K562 (cell line): ENCODE data around the gene MBOAT7. TPM values are rescaled to one million over a fixed set of nuclear protein-coding genes. Genes with fewer than 3 reads are reported as not detected.

Source experiments
- AFF4 ChIP-seq: sonication (generic); formaldehyde crosslinking; IDR thresholded peaks from 2 replicates; pipeline ENCODE4 v1.8.0; 2023; ENCODE audit warnings: mild to moderate bottlenecking, missing genetic modification reagents
- CHCHD3 ChIP-seq: fragments of 250-450 bp; sonication (Bioruptor Pico); IDR thresholded peaks from 2 replicates; pipeline ENCODE4 v2.1.2; 2022; ENCODE audit warnings: mild to moderate bottlenecking
- CREM ChIP-seq: IDR thresholded peaks from 2 replicates; pipeline ENCODE4 v1.6.1; 2014; ENCODE audit warnings: antibody characterized with exemption, low read depth
- FOXA1 ChIP-seq: fragments of 450-650 bp; IDR thresholded peaks from 2 replicates; pipeline ENCODE4 v1.6.1; 2016; ENCODE audit warnings: mild to moderate bottlenecking, borderline replicate concordance
- MAZ ChIP-seq, 2 experiments: fragments of 450-650 bp in 1 of 2; sonication (generic) in 1 of 2; formaldehyde crosslinking; IDR thresholded peaks in 1 of 2; conservative IDR thresholded peaks in 1 of 2; 2 replicates each; pipeline versions ENCODE4 v1.4.0 to v1.5.0; 2020; ENCODE audit warnings: mild to moderate bottlenecking in 1 of 2, missing genetic modification reagents in 1 of 2
- NCOA4 ChIP-seq: fragments of 450-650 bp; IDR thresholded peaks from 2 replicates; pipeline ENCODE4 v1.6.1; 2018; ENCODE audit warnings: mild to moderate bottlenecking; ENCODE audit not compliant: partially characterized antibody
- NR2F6 ChIP-seq: fragments of 450-650 bp; formaldehyde crosslinking; IDR thresholded peaks from 2 replicates; pipeline ENCODE4 v1.4.0; 2020; ENCODE audit warnings: mild to moderate bottlenecking
- NUFIP1 ChIP-seq: fragments of 450-650 bp; IDR thresholded peaks from 2 replicates; pipeline ENCODE4 v1.6.1; 2018; ENCODE audit not compliant: partially characterized antibody
- RBM25 ChIP-seq: fragments of 200-400 bp; formaldehyde crosslinking; IDR thresholded peaks from 2 replicates; pipeline ENCODE4 v1.6.1; 2018; ENCODE audit warnings: low read length, low read depth, moderate library complexity; ENCODE audit not compliant: severe bottlenecking
- SIN3B ChIP-seq: fragments of 450-650 bp; IDR thresholded peaks from 2 replicates; pipeline ENCODE4 v1.6.1; 2017; ENCODE audit warnings: low read depth, mild to moderate bottlenecking, moderate library complexity
- SIRT6 ChIP-seq: IDR thresholded peaks from one replicate; pipeline ENCODE4 v1.6.1; 2012; ENCODE audit warnings: low read depth, mild to moderate bottlenecking, control low read depth, inconsistent platforms, low read length, moderate library complexity
- SMARCB1 ChIP-seq: IDR thresholded peaks from 2 replicates; pipeline ENCODE4 v1.6.1; 2011; ENCODE audit warnings: improper control_type of control experiment, low read depth; ENCODE audit not compliant: insufficient read length
- STAG1 ChIP-seq: sonication (generic); formaldehyde crosslinking; IDR thresholded peaks from 2 replicates; pipeline ENCODE4 v1.5.0; 2020; ENCODE audit warnings: missing genetic modification reagents, borderline replicate concordance
- TCF3 ChIP-seq: sonication (generic); formaldehyde crosslinking; IDR thresholded peaks from 2 replicates; pipeline ENCODE4 v1.4.0; 2020; ENCODE audit warnings: mild to moderate bottlenecking, missing genetic modification reagents
- THRB ChIP-seq: fragments of 450-650 bp; formaldehyde crosslinking; conservative IDR thresholded peaks from 2 replicates; pipeline ENCODE4 v1.4.0; 2022; ENCODE audit warnings: mild to moderate bottlenecking, missing genetic modification characterization
- ZKSCAN8 ChIP-seq: fragments of 200-800 bp; sonication (Bioruptor generic); IDR thresholded peaks from 2 replicates; pipeline ENCODE4 v1.6.1; 2016; ENCODE audit warnings: missing genetic modification characterization, missing compliant biosample characterization
- ZNF143 ChIP-seq: sonication (generic); formaldehyde crosslinking; IDR thresholded peaks from 2 replicates; pipeline ENCODE4 v1.9.0; 2022; ENCODE audit warnings: mild to moderate bottlenecking, missing genetic modification reagents
- ZNF212 ChIP-seq: fragments of 450-650 bp; formaldehyde crosslinking; IDR thresholded peaks from 2 replicates; pipeline ENCODE4 v1.4.0; 2020; ENCODE audit warnings: mild to moderate bottlenecking
- ZNF696 ChIP-seq: fragments of 250-450 bp; sonication (Bioruptor Pico); conservative IDR thresholded peaks from 2 replicates; pipeline ENCODE4 v1.4.0; 2020; ENCODE audit warnings: mild to moderate bottlenecking, moderate library complexity
- ZNF75A ChIP-seq: fragments of 450-650 bp; formaldehyde crosslinking; IDR thresholded peaks from 2 replicates; pipeline ENCODE4 v1.4.0; 2020; ENCODE audit warnings: mild to moderate bottlenecking
- ZNF766 ChIP-seq: fragments of 200-800 bp; sonication (Bioruptor generic); conservative IDR thresholded peaks from 2 replicates; pipeline ENCODE4 v1.6.1; 2016; ENCODE audit warnings: missing genetic modification characterization, missing compliant biosample characterization
- polyA plus RNA-seq, 8 experiments: library from polyadenylated mRNA; depleted of rRNA in 4 of 8; stranded (reverse) in 5 of 8; unstranded in 3 of 8; fragments of >200 nt; fragmentation: Nextera tagmentation in 2 of 8; fragmentation: Illumina TruSeq in 1 of 8; extraction: Ambion mirVana in 2 of 8; extraction: Trizol in 1 of 8; gene quantifications; 2 replicates each; pipeline versions ENCODE4 v1.2.1 to v1.2.3, GENCODE V29; 2011 to 2014; ENCODE audit warnings: inconsistent platforms in 1 of 8, missing spikeins in 1 of 8
- total RNA-seq, 7 experiments: library from RNA; depleted of rRNA in 6 of 7; stranded (reverse); fragments of >200 nt in 6 of 7; fragmentation: Illumina TruSeq in 2 of 7; extraction: Trizol in 2 of 7; gene quantifications; 2 replicates each; pipeline versions ENCODE4 v1.2.1 to v1.2.3, GENCODE V29; 2011 to 2021; ENCODE audit warnings: low replicate concordance in 1 of 7
- TF ChIP-seq, protein P1 (sequence below): fragments of 250-450 bp; sonication (Bioruptor Pico); IDR thresholded peaks from 2 replicates; pipeline ENCODE4 v1.9.0; 2021; ENCODE audit warnings: mild to moderate bottlenecking, inconsistent platforms

MBOAT7 gene
- total and polyA plus RNA-seq, 9 of the 15 experiments (the other 6 are each of a cell fraction or from before 2014, with no cell fraction given): 1.4 to 153 (median 56.1) TPM

DNA sequence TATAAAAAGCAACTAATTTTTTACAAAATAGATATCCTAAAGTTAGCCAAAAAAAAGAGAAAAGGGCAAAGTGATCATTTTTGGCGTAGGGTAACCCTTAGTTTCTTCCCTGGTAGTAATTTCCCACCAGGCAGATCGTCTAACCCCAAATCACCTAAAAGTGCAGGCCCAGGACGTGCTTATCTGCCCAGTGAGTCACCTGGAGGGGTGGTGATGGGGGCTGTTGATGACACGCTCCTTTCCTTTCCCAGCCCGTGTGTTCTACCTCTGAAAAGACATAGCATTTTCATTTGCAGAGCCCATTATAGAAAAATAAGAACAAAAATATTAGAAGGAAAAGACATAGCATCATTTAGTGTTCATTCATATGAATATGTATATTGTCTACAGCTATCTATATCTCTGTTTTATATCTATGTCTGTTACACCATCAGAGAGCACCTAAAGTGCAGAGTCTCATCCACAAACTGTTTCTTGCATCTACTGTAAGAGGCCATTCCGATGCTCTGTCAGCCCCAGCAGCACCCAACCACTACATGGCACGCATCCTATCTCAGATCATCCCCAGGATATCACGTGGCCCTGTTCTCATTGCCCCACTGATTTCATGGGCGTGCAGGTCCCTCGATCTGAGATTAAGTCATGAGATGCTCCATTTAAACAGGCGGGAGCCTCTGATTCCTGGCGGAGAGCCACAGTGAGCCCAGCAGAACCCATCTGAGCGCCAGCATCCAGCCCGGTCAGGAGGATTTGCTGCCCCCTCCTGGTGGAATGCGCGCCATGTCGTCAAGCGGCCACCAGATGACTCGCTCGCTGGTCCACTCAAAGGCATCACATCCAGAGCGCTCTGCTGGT lies 41.9 kb upstream of the MBOAT7 start (continued):
- TF ChIP-seq, protein P1, sequence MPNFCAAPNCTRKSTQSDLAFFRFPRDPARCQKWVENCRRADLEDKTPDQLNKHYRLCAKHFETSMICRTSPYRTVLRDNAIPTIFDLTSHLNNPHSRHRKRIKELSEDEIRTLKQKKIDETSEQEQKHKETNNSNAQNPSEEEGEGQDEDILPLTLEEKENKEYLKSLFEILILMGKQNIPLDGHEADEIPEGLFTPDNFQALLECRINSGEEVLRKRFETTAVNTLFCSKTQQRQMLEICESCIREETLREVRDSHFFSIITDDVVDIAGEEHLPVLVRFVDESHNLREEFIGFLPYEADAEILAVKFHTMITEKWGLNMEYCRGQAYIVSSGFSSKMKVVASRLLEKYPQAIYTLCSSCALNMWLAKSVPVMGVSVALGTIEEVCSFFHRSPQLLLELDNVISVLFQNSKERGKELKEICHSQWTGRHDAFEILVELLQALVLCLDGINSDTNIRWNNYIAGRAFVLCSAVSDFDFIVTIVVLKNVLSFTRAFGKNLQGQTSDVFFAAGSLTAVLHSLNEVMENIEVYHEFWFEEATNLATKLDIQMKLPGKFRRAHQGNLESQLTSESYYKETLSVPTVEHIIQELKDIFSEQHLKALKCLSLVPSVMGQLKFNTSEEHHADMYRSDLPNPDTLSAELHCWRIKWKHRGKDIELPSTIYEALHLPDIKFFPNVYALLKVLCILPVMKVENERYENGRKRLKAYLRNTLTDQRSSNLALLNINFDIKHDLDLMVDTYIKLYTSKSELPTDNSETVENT (CRISPR knock-in tag): no peak
- no peak for TF ChIP-seq ZNF766 (CRISPR knock-in tag)
- no peak for TF ChIP-seq NUFIP1
- no peak for TF ChIP-seq FOXA1
- TF ChIP-seq ZNF143 (CRISPR knock-in tag): no peak
- no peak for TF ChIP-seq NCOA4
- TF ChIP-seq ZKSCAN8 (CRISPR knock-in tag): no peak
- no peak for TF ChIP-seq RBM25
- TF ChIP-seq MAZ (CRISPR knock-in tag; conservative IDR thresholded peaks at IDR 0.05 in 1 of 2, IDR thresholded peaks at IDR 0.05 in 1 of 2): peak in 1 of 2 experiments; percentile 65; a peak in 3 of 4 replicates
- no peak for TF ChIP-seq SIRT6
- TF ChIP-seq SIN3B: no peak
- no peak for TF ChIP-seq ZNF75A
- TF ChIP-seq TCF3 (CRISPR knock-in tag): peak; percentile 10
- no peak for TF ChIP-seq AFF4 (CRISPR knock-in tag)
- TF ChIP-seq ZNF696 (CRISPR knock-in tag): no peak
- peak; percentile 72; the same call in 1 of the 2 replicates for TF ChIP-seq STAG1
- no peak for TF ChIP-seq THRB (CRISPR knock-in tag)
- TF ChIP-seq CREM: peak; percentile 90
- TF ChIP-seq ZNF212: no peak
- TF ChIP-seq SMARCB1: no peak
- TF ChIP-seq CHCHD3: no peak
- TF ChIP-seq NR2F6: 0 out of 2 replicates have a peak, but pooled peaks have one; percentile 45
